HG02870 (cell line): ENCODE data around the gene ARHGEF17.

Source experiments
- ATAC-seq: cut with Tn5 transposase; IDR thresholded peaks from one replicate; pipeline ENCODE4 v1.9.1; 2021; ENCODE audit warnings: mild to moderate bottlenecking, moderate library complexity; ENCODE audit not compliant: unreplicated experiment

ARHGEF17 gene

GRCh38 chr11:73327812-73328364, 19.8 kb downstream of the ARHGEF17 start:
- ATAC-seq: no peak

GRCh38 chr11:73330569-73331093, 22.6 kb downstream of the ARHGEF17 start:
- no peak for ATAC-seq

- no peak for ATAC-seq
Measured at GRCh38 chr11:73331138-73331916, 23.3 kb downstream of the ARHGEF17 start.

GRCh38 chr11:73333173-73333572, 25.1 kb downstream of the ARHGEF17 start:
- ATAC-seq: no peak

GRCh38 chr11:73333640-73334383, 25.7 kb downstream of the ARHGEF17 start:
- no peak for ATAC-seq

GRCh38 chr11:73334384-73335203, 26.5 kb downstream of the ARHGEF17 start:
- ATAC-seq: no peak

GRCh38 chr11:73335204-73335923, 27.3 kb downstream of the ARHGEF17 start:
- no peak for ATAC-seq

- ATAC-seq: no peak
Measured at GRCh38 chr11:73337846-73338245, 29.8 kb downstream of the ARHGEF17 start.

- no peak for ATAC-seq
Measured at GRCh38 chr11:73338279-73338678, 30.2 kb downstream of the ARHGEF17 start.

GRCh38 chr11:73340164-73340563, 32.1 kb downstream of the ARHGEF17 start:
- ATAC-seq: no peak

- ATAC-seq: no peak
Measured at GRCh38 chr11:73342633-73343032, 34.6 kb downstream of the ARHGEF17 start.

GRCh38 chr11:73343076-73343873, 35.2 kb downstream of the ARHGEF17 start:
- ATAC-seq: no peak

- ATAC-seq: no peak
Measured at GRCh38 chr11:73344191-73344607, 36.1 kb downstream of the ARHGEF17 start.

GRCh38 chr11:73345481-73346160, 37.5 kb downstream of the ARHGEF17 start:
- ATAC-seq: no peak

- ATAC-seq: no peak
Measured at GRCh38 chr11:73346186-73346935, 38.3 kb downstream of the ARHGEF17 start.

- no peak for ATAC-seq
Measured at GRCh38 chr11:73347067-73347466, 39.0 kb downstream of the ARHGEF17 start.

- ATAC-seq: no peak
Measured at GRCh38 chr11:73348838-73349237, 40.8 kb downstream of the ARHGEF17 start.

- ATAC-seq: no peak
Measured at GRCh38 chr11:73349633-73350032, 41.6 kb downstream of the ARHGEF17 start.
